Mesothelial cell of epicardium (in vitro differentiated cells): ENCODE measurements around the gene CYP4F22. TPM values are rescaled to one million over a fixed set of nuclear protein-coding genes. Genes with fewer than 3 reads are reported as not detected.
"Not testable (repeated sequence)": the region's sequence is repeated elsewhere in the genome, so short reads cannot be mapped to it uniquely, and the experiment has no call there.

Experiments used
- DNase-seq, 2 experiments: peaks; one replicate each; pipeline ENCODE4 v3.0.0; 2021; ENCODE audit warnings: low spot score in 2 of 2; ENCODE audit not compliant: unreplicated experiment in 2 of 2
- H3K27ac Mint-ChIP-seq: 2 replicates; pipeline ENCODE4 v1.8.0; 2021; ENCODE audit warnings: mixed read lengths
- H3K27me3 Mint-ChIP-seq: 2 replicates; pipeline ENCODE4 v1.8.0; 2021; ENCODE audit warnings: low read depth, mixed read lengths
- H3K36me3 Mint-ChIP-seq: 2 replicates; pipeline ENCODE4 v1.8.0; 2021; ENCODE audit warnings: mixed read lengths
- H3K4me1 Mint-ChIP-seq: 2 replicates; pipeline ENCODE4 v1.8.0; 2021; ENCODE audit warnings: mixed read lengths
- H3K4me3 Mint-ChIP-seq: 2 replicates; pipeline ENCODE4 v1.8.0; 2021; ENCODE audit warnings: mild to moderate bottlenecking, moderate library complexity, mixed read lengths
- H3K9me3 Mint-ChIP-seq: 2 replicates; pipeline ENCODE4 v1.8.0; 2021; ENCODE audit warnings: mixed read lengths
- total RNA-seq: library from RNA; stranded (reverse); gene quantifications from 3 replicates; pipeline ENCODE4 v1.2.1, GENCODE V29; 2021
- TF ChIP-seq, protein P1 (sequence below): fragments of 200-600 bp; sonication (generic); IDR thresholded peaks from one replicate; pipeline ENCODE4 v1.5.0; 2021; ENCODE audit warnings: antibody characterized with exemption; ENCODE audit not compliant: unreplicated experiment

CYP4F22 gene
- total RNA-seq, 1 donor from 2014 or later, result not detected

- peaks cover 67% of the 10 kb centered on the region for H3K27me3 Mint-ChIP-seq
- no peaks in the 10 kb centered on the region for H3K9me3 Mint-ChIP-seq
- TF ChIP-seq, protein P1, sequence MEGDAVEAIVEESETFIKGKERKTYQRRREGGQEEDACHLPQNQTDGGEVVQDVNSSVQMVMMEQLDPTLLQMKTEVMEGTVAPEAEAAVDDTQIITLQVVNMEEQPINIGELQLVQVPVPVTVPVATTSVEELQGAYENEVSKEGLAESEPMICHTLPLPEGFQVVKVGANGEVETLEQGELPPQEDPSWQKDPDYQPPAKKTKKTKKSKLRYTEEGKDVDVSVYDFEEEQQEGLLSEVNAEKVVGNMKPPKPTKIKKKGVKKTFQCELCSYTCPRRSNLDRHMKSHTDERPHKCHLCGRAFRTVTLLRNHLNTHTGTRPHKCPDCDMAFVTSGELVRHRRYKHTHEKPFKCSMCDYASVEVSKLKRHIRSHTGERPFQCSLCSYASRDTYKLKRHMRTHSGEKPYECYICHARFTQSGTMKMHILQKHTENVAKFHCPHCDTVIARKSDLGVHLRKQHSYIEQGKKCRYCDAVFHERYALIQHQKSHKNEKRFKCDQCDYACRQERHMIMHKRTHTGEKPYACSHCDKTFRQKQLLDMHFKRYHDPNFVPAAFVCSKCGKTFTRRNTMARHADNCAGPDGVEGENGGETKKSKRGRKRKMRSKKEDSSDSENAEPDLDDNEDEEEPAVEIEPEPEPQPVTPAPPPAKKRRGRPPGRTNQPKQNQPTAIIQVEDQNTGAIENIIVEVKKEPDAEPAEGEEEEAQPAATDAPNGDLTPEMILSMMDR, result no peak
- H3K4me3 Mint-ChIP-seq, result no peak overlapping the region
- H3K27ac Mint-ChIP-seq, result no peak overlapping the region
- DNase-seq, result no peak
- H3K4me1 Mint-ChIP-seq, result no peaks in the 10 kb centered on the region
- H3K36me3 Mint-ChIP-seq, result no peaks in the 10 kb centered on the region
Measured at GRCh38 chr19:15466851-15467733, 41.2 kb upstream of the CYP4F22 start.

- DNase-seq, result no peak
- peaks cover 3% of the 10 kb centered on the region for H3K9me3 Mint-ChIP-seq
- no peak overlapping the region for H3K4me3 Mint-ChIP-seq
- no peaks in the 10 kb centered on the region for H3K4me1 Mint-ChIP-seq
- no peak overlapping the region for H3K27ac Mint-ChIP-seq
- H3K27me3 Mint-ChIP-seq, result peaks cover 62% of the 10 kb centered on the region
- H3K36me3 Mint-ChIP-seq, result no peaks in the 10 kb centered on the region
- TF ChIP-seq, protein P1, result no peak
Measured at GRCh38 chr19:15467734-15468214, 40.6 kb upstream of the CYP4F22 start.

GRCh38 chr19:15468675-15469512 lies 39.4 kb upstream of the CYP4F22 start:
- H3K4me3 Mint-ChIP-seq, result no peak overlapping the region

GRCh38 chr19:15469513-15470297 lies 38.6 kb upstream of the CYP4F22 start:
- Mint-ChIP-seq H3K4me3 (no peak overlapping the region), H3K27ac (no peak overlapping the region), H3K9me3 (peaks cover 10% of the 10 kb centered on the region), H3K27me3 (peaks cover 54% of the 10 kb centered on the region), H3K36me3 (no peaks in the 10 kb centered on the region), H3K4me1 (no peaks in the 10 kb centered on the region)
- DNase-seq, result no peak
- TF ChIP-seq, protein P1, result no peak

More at GRCh38 chr19:15468675-15469512, 39.4 kb upstream of the CYP4F22 start:
- no peak for DNase-seq
- TF ChIP-seq, protein P1, result no peak
- Mint-ChIP-seq H3K9me3 (peaks cover 10% of the 10 kb centered on the region), H3K27me3 (peaks cover 59% of the 10 kb centered on the region), H3K27ac (no peak overlapping the region), H3K4me1 (no peaks in the 10 kb centered on the region), H3K36me3 (no peaks in the 10 kb centered on the region)

GRCh38 chr19:15471639-15472101 lies 36.7 kb upstream of the CYP4F22 start:
- DNase-seq, result no peak
- no peak overlapping the region for H3K27ac Mint-ChIP-seq

GRCh38 chr19:15473821-15474220 lies 34.5 kb upstream of the CYP4F22 start:
- H3K36me3 Mint-ChIP-seq, H3K4me3 Mint-ChIP-seq, DNase-seq, H3K4me1 Mint-ChIP-seq, H3K27ac Mint-ChIP-seq: not testable (repeated sequence)
- Mint-ChIP-seq H3K9me3 (peaks cover 20% of the 10 kb centered on the region), H3K27me3 (peaks cover 26% of the 10 kb centered on the region)

More at GRCh38 chr19:15471639-15472101, 36.7 kb upstream of the CYP4F22 start:
- peaks cover 16% of the 10 kb centered on the region for H3K9me3 Mint-ChIP-seq
- H3K4me3 Mint-ChIP-seq, result no peak overlapping the region
- H3K4me1 Mint-ChIP-seq, result no peaks in the 10 kb centered on the region
- TF ChIP-seq, protein P1, result no peak
- peaks cover 46% of the 10 kb centered on the region for H3K27me3 Mint-ChIP-seq
- no peaks in the 10 kb centered on the region for H3K36me3 Mint-ChIP-seq
